GM12892 (cell line): ENCODE results near the gene KCNH4.
"Not testable (repeated sequence)": the region's sequence is repeated elsewhere in the genome, so short reads cannot be mapped to it uniquely, and the experiment has no call there.

Experiments used
- POLR2A ChIP-seq: IDR thresholded peaks from 2 replicates; pipeline ENCODE4 v1.6.1; 2011; ENCODE audit warnings: low read depth, low read length, control low read depth
- POLR2AphosphoS5 ChIP-seq: IDR thresholded peaks from 2 replicates; pipeline ENCODE4 v1.6.1; 2011; ENCODE audit warnings: low read depth, low read length, control low read depth
- TAF1 ChIP-seq: IDR thresholded peaks from 2 replicates; pipeline ENCODE4 v1.6.1; 2011; ENCODE audit warnings: low read depth, mild to moderate bottlenecking, control low read depth, low read length, borderline replicate concordance

DNA sequence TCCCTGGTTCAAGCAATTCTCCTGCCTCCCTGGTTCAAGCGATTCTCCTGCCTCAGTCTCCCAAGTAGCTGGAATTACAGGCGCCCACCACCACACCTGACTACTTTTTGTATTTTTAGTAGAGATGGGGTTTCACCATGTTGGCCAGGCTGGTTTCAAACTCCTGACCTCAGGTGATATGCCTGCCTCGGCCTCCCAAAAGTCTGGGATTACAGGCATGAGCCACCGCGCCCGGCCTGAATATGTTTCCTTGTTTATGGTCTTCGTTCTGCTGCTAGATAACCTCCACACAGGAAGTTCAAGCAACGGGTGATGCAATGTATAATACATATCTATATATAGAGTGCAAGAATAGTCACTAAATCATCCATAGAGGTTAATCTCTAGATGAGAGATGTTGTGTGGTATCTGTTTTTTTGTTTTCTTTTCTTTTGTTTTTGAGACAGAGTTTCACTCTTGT lies 25.2 kb upstream of the KCNH4 start:
- TF ChIP-seq POLR2A, POLR2AphosphoS5, TAF1: not testable (repeated sequence)
